Esophagus muscularis mucosa (tissue), 4 donors: ENCODE data around the gene NAV2. TPM values are rescaled to one million over a fixed set of nuclear protein-coding genes. Genes with fewer than 3 reads are reported as not detected.

Experiments used
- DNase-seq: peaks from one replicate; pipeline ENCODE4 v3.0.0-alpha.2; 2017; ENCODE audit errors: extremely low spot score
- H3K27ac ChIP-seq, 4 donors: fragments of 200-600 bp; sonication (generic); replicated peaks in 1 of 4; 1 replicate in 3 of 4; 2 replicates in 1 of 4; pipeline ENCODE4 v1.5.1; 2016 to 2019; ENCODE audit warnings: mild to moderate bottlenecking in 1 of 4
- H3K27me3 ChIP-seq, 4 donors: fragments of 200-600 bp; sonication (generic); one replicate each; pipeline versions ENCODE4 v1.5.1 to v1.6.0; 2016 to 2019
- H3K36me3 ChIP-seq, 4 donors: fragments of 200-600 bp; sonication (generic); one replicate each; pipeline ENCODE4 v1.5.1; 2016 to 2019
- H3K4me1 ChIP-seq, 4 donors: fragments of 200-600 bp; sonication (generic); one replicate each; pipeline ENCODE4 v1.5.1; 2016 to 2019
- H3K4me3 ChIP-seq, 4 donors: fragments of 200-600 bp; sonication (generic); 1 replicate in 2 of 4; 2 replicates in 2 of 4; pipeline ENCODE4 v1.5.1; 2016 to 2019; ENCODE audit warnings: mild to moderate bottlenecking in 4 of 4, moderate library complexity in 1 of 4
- H3K9me3 ChIP-seq, 4 donors: fragments of 200-600 bp; sonication (generic); 1 replicate in 3 of 4; 2 replicates in 1 of 4; pipeline ENCODE4 v1.5.1; 2016 to 2019
- CTCF ChIP-seq, 3 experiments: fragments of 200-600 bp in 2 of 3; fragments of 450-650 bp in 1 of 3; sonication (generic) in 2 of 3; IDR thresholded peaks; one replicate each; pipeline ENCODE4 v1.5.1; 2017 to 2019; ENCODE audit warnings: antibody characterized with exemption in 3 of 3, mild to moderate bottlenecking in 2 of 3, moderate library complexity in 1 of 3
- EP300 ChIP-seq: sonication (generic); formaldehyde crosslinking; IDR thresholded peaks from one replicate; pipeline ENCODE4 v1.6.1; 2017; ENCODE audit warnings: antibody characterized with exemption
- POLR2A ChIP-seq: fragments of 450-650 bp; IDR thresholded peaks from one replicate; pipeline ENCODE4 v1.6.1; 2017; ENCODE audit warnings: antibody characterized with exemption, moderate library complexity, mild to moderate bottlenecking, low read depth
- POLR2AphosphoS5 ChIP-seq, 2 donors: sonication (generic); formaldehyde crosslinking; IDR thresholded peaks; one replicate each; pipeline ENCODE4 v1.6.1; 2017; ENCODE audit warnings: antibody characterized with exemption in 2 of 2
- WGBS: methylation state at CpG from one replicate; pipeline ENCODE4 v1.1.5; 2018; 5-methylcytosine and 5-hydroxymethylcytosine counted together
- intact Hi-C: fragments of 100-400 bp; cut with DNase I; formaldehyde crosslinking; loops from one replicate; pipeline ENCODE4 v1.15.1; 2023
- total RNA-seq, 4 donors: library from RNA; depleted of rRNA; stranded (reverse); fragments of >200 nt; gene quantifications; one replicate each; pipeline versions ENCODE4 v1.1.0 to v1.2.1, GENCODE V29; 2016

NAV2 gene
- total RNA-seq, 4 donors from 2014 or later: 21.9 to 57.0 (median 37.5) TPM

GRCh38 chr11:19861171-19861570, 148.5 kb downstream of the NAV2 start:
- intact Hi-C loops: no loop called here
- no peak overlapping the region for H3K4me3 ChIP-seq
- 82% methylated on average over 5 of the region's 5 CpGs for WGBS
- H3K4me1 ChIP-seq: peaks cover 15 to 48% (median 35%) of the 10 kb centered on the region in 4 donors
- no peak for DNase-seq
- no peaks in the 10 kb centered on the region for H3K36me3 ChIP-seq
- no peak overlapping the region for H3K27ac ChIP-seq
- no peaks in the 10 kb centered on the region for H3K9me3 ChIP-seq
- H3K27me3 ChIP-seq: no peaks in the 10 kb centered on the region
- TF ChIP-seq EP300 (no peak), POLR2A (no peak), POLR2AphosphoS5 (IDR thresholded peaks at IDR 0.05) (no peak)

DNA sequence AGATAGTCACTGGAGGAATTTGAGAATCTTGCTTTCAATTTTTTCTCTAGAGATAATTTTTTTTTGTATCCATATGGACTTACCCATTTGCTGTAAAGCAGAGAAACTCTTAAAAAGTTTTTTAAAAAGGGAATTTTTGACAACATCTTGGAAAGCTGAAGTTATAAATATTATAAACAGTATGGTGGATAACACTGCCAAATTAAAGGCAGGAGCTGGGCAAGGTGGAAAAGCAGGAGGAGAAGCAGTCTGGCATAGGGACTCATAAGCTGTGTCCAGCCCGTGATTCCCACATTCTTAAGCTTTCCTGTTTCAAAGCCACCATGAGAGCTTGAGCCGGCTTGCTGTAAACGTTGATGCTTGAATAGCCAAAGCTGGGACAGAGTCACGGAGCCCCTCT, 149.5 kb downstream of the NAV2 start:
- TF ChIP-seq CTCF (IDR thresholded peaks at IDR 0.05) (no peak), POLR2A (no peak), POLR2AphosphoS5 (IDR thresholded peaks at IDR 0.05) (no peak), EP300 (no peak)
- H3K4me3 ChIP-seq: no peak overlapping the region
- DNase-seq: no peak
- intact Hi-C loops: no loop called here
- no peak overlapping the region for H3K27ac ChIP-seq
- H3K4me1 ChIP-seq: peaks cover 18 to 57% (median 41%) of the 10 kb centered on the region in 4 donors
- no peaks in the 10 kb centered on the region for H3K36me3 ChIP-seq
- H3K9me3 ChIP-seq: no peaks in the 10 kb centered on the region
- no peaks in the 10 kb centered on the region for H3K27me3 ChIP-seq
- 58% methylated on average over 4 of the region's 4 CpGs for WGBS

DNA sequence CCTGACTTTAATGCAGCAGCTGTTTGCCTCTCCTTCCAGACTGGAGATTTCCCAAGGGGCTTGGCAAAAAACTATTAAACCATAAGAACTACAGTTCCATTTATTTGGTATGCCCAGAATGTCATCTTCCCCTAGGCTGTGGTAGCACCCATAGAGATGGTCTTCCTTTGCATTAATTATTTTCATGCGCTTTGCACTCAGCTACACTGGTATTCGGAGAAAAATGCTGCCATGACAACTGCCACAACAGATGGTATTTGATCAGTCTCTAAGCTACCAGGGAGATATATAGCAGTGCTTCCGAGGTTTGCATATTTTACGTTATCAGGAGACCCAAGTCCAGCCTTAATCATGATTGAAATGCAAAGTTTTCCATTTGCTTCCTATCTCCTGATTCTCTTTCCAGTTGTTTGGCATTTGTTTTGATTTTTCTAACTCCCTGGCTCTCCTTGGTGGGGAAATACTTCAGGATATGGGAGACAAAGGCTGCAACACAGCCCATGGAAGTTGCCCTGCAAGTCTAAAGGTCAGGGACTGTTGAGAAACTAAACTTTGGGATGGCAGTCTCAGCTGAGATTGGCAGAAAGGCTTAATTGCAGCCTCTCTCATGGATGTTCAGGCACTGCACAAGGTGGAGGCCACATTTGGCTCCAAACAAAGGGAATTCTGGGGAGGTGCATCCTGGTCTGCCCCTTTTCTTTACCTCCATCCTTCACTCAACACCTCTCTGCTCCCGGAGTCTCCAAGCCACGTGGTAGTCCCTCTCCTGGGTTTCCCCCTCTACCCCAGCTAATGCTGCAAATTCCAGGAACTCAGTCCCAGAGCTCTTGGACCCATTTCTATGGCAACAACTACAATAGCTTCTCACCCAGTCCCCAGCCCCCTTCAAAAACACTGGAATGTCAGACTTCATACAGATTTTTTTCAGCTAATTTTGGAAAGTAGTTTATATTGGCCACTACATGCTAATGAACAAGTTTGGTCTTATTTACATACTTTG, 151.8 kb downstream of the NAV2 start:
- TF ChIP-seq CTCF (IDR thresholded peaks at IDR 0.05): no peak
- no peak for TF ChIP-seq POLR2AphosphoS5 (IDR thresholded peaks at IDR 0.05)
- no peak for TF ChIP-seq EP300
- no peak for TF ChIP-seq POLR2A
- WGBS: 38% methylated on average over 6 of the region's 6 CpGs
- peaks cover 0 to 4% (median 0%) of the 10 kb centered on the region in 4 donors for H3K36me3 ChIP-seq
- peak overlapping the region in 3 of 4 donors; percentile 23 to 34 (median 25) for H3K27ac ChIP-seq
- H3K4me3 ChIP-seq: no peak overlapping the region
- DNase-seq: no peak
- no peaks in the 10 kb centered on the region for H3K9me3 ChIP-seq
- intact Hi-C loops: no loop called here
- no peaks in the 10 kb centered on the region for H3K27me3 ChIP-seq
- H3K4me1 ChIP-seq: peaks cover 41 to 81% (median 64%) of the 10 kb centered on the region in 4 donors

- Histone ChIP-seq H3K4me3 (no peak overlapping the region), H3K27me3 (no peaks in the 10 kb centered on the region), H3K27ac (peak overlapping the region in 2 of 4 donors; percentile 16 to 79), H3K9me3 (no peaks in the 10 kb centered on the region), H3K4me1 (peaks cover 51 to 92% (median 76%) of the 10 kb centered on the region in 4 donors), H3K36me3 (peaks cover 0 to 16% (median 3%) of the 10 kb centered on the region in 4 donors)
- no peak for DNase-seq
- 63% methylated on average over 3 of the region's 3 CpGs for WGBS
- TF ChIP-seq EP300 (no peak), POLR2A (no peak), CTCF (IDR thresholded peaks at IDR 0.05) (no peak), POLR2AphosphoS5 (IDR thresholded peaks at IDR 0.05) (no peak)
- intact Hi-C loops: no loop called here
These were observed 153.4 kb downstream of the NAV2 start for GRCh38 chr11:19866037-19866436.

DNA sequence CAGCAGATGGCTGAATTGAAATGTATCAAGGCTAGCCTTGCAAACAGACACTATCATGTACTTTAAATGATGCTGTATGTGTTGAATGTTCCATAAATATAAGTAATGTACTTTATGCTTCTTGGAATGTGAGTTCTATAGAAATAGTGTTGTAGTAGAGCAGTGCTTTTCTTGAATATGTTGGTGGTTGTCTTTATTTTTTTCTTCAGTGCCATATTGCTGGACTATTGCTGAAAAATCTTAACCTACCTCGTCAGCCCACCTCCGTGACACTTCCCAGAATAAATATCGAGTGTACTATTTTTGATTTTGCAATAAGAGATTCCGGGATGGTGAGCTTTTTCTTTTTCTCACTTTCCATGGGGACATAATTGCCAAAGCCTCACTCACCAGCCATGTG, 153.9 kb downstream of the NAV2 start:
- 60% methylated on average over 4 of the region's 4 CpGs for WGBS
- peaks cover 54 to 88% (median 75%) of the 10 kb centered on the region in 4 donors for H3K4me1 ChIP-seq

More for the DNA sequence above, 153.9 kb downstream of the NAV2 start:
- Histone ChIP-seq H3K36me3 (peaks cover 0 to 21% (median 5%) of the 10 kb centered on the region in 4 donors), H3K4me3 (no peak overlapping the region), H3K27ac (peak overlapping the region in 2 of 4 donors; percentile 16 to 79), H3K9me3 (no peaks in the 10 kb centered on the region), H3K27me3 (no peaks in the 10 kb centered on the region)
- intact Hi-C loops: no loop called here
- TF ChIP-seq CTCF (IDR thresholded peaks at IDR 0.05) (no peak), EP300 (no peak), POLR2A (no peak), POLR2AphosphoS5 (IDR thresholded peaks at IDR 0.05) (no peak)
- DNase-seq: no peak
